Lower leg skin (tissue), 3 donors: Measurements from ENCODE around the gene PRRT1.

Source experiments
- CTCF ChIP-seq, 3 donors: fragments of 450-650 bp; IDR thresholded peaks; one replicate each; pipeline ENCODE4 v1.5.1; 2016; ENCODE audit warnings: antibody characterized with exemption in 3 of 3, mild to moderate bottlenecking in 3 of 3, moderate library complexity in 2 of 3
- POLR2A ChIP-seq, 2 donors: fragments of 450-650 bp; IDR thresholded peaks; one replicate each; pipeline ENCODE4 v1.6.1; 2016 to 2017; ENCODE audit warnings: antibody characterized with exemption in 2 of 2, mild to moderate bottlenecking in 1 of 2, moderate library complexity in 1 of 2

GRCh38 chr6:32112431-32112980, 39.2 kb downstream of the PRRT1 start:
- TF ChIP-seq POLR2A (IDR thresholded peaks at IDR 0.05) (no peak), CTCF (IDR thresholded peaks at IDR 0.05) (no peak)
